HG03097 (cell line): Measurements from ENCODE around the gene TBX4.
"Not testable (repeated sequence)": the region's sequence is repeated elsewhere in the genome, so short reads cannot be mapped to it uniquely, and the experiment has no call there.

Source experiments
- ATAC-seq: cut with Tn5 transposase; IDR thresholded peaks from one replicate; pipeline ENCODE4 v1.9.1; 2021; ENCODE audit not compliant: unreplicated experiment, low FRiP score

The TBX4 gene

GRCh38 chr17:61480414-61480807 lies 28.2 kb downstream of the TBX4 start:
- no peak for ATAC-seq

DNA sequence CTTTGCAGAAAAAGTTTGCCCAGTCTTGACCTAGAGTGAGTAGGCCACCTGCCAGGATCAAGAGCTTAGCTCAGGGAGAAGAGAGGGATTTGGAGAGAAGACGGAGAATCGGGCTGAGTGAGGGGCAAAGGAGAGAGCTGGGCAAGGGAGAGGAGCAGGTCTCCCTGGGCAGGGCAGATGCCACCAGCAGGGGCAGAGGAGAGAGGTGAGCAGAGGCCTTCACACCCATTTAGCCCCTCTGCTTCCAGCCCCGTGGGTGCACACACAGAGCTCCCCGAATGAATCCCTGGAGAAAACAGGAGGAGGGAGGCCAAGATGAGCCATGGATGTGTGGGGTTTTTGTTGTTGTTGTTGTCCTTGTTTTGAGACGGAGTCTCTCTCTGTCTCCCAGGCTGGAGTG lies 29.2 kb downstream of the TBX4 start:
- ATAC-seq = no peak

DNA sequence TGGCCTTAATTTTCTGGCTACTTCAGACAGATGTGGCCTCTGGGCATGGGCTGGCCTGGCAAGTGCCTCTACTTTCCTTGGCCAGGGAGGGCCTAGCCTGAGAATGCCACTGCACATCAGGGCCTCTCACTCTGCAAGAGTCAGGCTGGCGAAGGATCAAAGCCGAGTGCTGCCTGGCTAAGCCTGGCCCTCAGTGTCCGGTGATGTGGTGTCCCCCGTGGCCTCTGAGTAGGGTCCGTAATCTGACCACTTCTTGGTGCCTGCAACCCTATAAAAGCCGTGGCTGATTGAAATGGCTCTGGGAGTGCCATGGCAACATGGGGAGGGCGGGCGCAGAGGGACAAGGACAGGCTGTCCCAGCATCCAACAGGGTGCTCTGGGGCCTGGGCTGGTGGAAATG lies 30.2 kb downstream of the TBX4 start:
- ATAC-seq = no peak

GRCh38 chr17:61483778-61484116 lies 31.5 kb downstream of the TBX4 start:
- no peak for ATAC-seq

DNA sequence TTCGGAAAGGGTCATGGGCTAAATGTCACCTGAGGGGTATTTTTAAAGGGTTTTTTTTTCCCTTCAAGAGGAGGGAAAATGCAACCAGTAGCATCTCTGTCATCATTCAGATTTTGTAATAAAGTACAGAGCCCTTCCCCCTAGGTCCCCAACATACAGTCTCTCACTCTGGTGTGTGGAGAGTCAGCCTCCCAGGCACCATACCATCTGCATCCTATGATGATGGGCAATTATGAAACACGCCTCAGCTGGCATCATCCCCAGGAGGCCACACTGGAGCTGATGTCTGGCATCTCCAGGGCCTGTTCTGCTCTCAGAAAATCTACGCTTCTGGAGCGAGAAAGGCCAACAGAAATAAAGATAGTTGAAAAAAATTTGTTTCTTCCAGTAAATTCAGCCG lies 32.0 kb downstream of the TBX4 start:
- no peak for ATAC-seq

- no peak for ATAC-seq
These were observed 33.0 kb downstream of the TBX4 start for GRCh38 chr17:61485067-61485775.

DNA sequence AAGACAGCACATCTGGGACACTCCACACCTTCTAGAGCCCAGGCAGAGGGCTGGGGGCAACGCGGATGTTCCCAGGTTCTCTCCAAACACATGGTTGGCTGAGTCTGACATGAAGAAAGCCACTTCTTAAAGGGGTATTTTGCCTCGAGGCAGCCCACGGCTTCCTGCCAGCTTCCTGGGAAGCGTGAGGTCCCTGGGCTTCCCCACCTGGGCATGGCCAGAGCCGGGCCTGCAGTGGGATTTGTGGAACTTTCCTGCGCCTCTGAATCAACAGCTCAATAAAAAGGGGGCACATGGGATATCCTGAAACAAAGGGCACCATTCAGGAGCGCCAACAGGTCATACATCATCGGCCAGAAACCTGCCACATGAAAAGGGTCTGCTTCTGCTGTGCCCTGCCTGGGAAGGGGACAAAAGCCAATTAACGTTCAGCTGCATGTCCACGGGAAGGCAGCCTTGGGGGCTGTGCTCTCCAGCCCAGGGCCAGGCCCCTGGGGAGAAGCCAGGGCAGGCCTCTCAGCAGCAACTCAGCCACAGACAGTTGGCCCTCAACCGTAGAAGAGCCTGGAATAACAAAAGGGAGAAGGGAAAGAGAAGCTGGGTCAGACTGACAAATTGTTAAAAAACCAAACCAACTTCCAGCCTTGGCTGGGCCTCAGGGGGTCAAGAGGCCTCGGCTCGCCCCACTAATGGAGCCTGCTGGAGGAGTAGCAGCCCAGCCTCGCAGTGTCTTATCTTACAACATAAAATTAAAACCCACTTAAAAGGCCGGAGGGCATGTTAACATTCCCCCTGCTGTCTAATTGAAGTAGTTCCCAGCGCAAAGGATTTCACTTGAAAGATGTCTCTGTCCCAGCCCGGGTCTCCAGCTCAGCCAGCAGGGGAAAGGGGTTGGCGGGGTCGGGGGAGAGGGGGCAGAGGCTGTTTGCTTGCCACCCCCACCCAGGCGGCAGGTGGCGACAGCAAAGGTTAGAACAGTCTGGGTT lies 34.2 kb downstream of the TBX4 start:
- no peak for ATAC-seq

- no peak for ATAC-seq
These were observed 35.2 kb downstream of the TBX4 start for GRCh38 chr17:61487161-61487988.

GRCh38 chr17:61487989-61488595 lies 35.9 kb downstream of the TBX4 start:
- no peak for ATAC-seq

- ATAC-seq = no peak
These were observed 36.9 kb downstream of the TBX4 start for GRCh38 chr17:61488878-61489718.

DNA sequence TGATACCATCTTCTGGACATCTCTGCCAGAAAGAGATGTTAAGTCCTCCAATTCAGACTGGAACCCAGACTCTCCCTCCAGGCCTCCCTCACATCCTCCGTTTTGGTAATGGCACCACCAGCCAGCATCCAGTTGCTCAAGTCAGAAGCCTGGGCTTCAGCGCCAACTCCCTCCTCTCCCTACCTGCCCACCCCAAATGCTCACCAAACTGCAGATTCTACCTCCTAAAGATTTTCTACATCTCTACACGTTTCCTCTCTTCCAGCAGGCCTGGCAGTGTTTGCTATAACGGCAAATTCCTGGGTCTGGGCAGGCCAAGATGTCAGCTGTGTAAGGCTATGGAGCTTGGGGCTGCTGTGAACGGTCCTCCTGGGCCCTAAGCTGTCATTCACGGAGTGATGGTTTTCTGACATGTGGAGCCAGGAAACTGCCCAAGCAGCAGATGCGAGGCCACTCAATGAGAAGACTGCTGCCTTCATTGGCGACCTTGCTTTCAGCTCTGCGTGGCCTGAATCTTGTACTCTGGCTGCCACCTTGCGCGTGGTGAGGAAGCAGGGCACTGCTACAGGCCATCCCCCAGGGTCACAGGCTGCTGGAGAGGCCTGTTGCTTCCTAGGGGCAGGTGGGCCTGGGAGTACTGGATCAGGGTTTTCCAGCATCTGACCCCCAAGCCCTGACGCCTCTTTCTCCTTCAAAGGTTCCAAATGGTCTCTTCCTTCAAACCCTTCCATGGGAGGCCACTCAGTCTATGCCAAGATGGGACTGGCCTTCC lies 37.7 kb downstream of the TBX4 start:
- ATAC-seq = no peak

DNA sequence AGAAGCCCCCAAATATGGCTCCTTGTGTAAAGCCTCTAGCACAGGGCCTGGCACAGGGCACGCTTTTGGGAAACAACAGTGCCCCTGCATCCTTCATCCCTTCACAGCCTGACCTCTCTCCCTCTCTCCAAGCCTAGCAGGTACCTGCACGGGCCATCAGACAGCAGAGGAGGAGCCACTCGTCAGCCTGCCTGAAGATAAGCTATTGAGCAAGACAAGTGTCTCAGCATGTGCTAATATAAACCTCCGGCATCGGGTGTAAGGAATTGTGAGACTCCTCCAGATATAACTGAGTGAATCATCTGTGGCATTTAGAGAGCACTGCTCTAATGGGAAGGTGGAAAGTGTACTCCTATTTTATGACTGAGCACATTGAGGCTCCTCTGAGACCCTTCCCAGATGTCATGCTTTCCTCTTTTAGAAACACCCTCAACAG lies 38.3 kb downstream of the TBX4 start:
- ATAC-seq = no peak

DNA sequence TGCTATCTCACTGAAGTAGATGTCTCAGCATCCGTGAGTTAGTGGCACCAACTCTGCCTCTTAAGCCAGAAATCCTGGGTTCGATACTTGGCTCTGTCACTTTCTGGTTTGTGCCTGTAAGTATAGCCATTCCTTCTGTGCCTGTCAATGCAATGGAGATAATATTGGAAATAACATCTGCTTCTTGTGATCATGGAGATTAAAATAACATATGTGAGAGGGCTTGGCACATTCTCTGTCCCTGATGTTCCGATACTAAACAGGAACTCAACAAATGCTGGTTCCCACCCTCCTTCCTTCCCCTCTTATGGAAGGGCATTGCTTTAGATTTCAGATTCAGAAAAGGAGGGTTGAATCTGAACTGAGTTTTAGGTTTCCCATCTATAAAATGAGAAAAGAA lies 39.8 kb downstream of the TBX4 start:
- ATAC-seq = no peak

- ATAC-seq = no peak
These were observed 40.7 kb downstream of the TBX4 start for GRCh38 chr17:61492759-61493526.

DNA sequence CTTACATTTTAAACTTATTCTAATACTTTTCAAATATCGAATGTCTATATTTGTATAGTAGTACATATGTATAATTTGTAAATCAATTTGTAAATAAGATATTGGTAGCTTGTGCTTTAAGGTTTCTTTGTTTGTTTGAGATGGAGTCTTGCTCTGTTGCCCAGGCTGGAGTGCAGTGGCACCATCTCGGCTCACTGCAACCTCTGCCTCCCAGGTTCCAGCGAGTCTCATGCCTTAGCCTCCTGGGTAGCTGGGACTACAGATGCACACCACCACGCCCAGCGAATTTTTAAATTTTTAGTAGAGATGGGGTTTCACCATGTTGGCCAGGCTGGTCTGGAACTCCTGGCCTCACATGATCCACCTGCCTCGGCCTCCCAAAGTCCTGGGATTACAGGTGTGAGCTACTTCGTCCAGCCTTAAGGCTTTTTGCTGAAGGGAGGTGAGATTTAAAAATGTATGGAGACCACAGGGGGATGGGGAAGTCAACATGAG lies 41.7 kb downstream of the TBX4 start:
- ATAC-seq = not testable (repeated sequence)

- no peak for ATAC-seq
These were observed 42.3 kb downstream of the TBX4 start for GRCh38 chr17:61494325-61495160.

- ATAC-seq = no peak
These were observed 43.1 kb downstream of the TBX4 start for GRCh38 chr17:61495161-61495857.
